Ishikawa (cell line): ENCODE results near the gene SAMD4B.

Experiments used
- EGR1 ChIP-seq: IDR thresholded peaks from 2 replicates; pipeline ENCODE4 v1.6.1; 2012
- EP300 ChIP-seq: IDR thresholded peaks from 2 replicates; pipeline ENCODE4 v1.6.1; 2012; ENCODE audit warnings: borderline replicate concordance
- REST ChIP-seq: IDR thresholded peaks from 2 replicates; pipeline ENCODE4 v1.6.1; 2012; ENCODE audit warnings: low read depth, mild to moderate bottlenecking
- USF1 ChIP-seq: IDR thresholded peaks from 2 replicates; pipeline ENCODE4 v1.6.1; 2012
- YY1 ChIP-seq: IDR thresholded peaks from 2 replicates; pipeline ENCODE4 v1.6.1; 2012; ENCODE audit warnings: low read depth
- ZBTB7A ChIP-seq: IDR thresholded peaks from 2 replicates; pipeline ENCODE4 v1.6.1; 2012; ENCODE audit warnings: low read depth

DNA sequence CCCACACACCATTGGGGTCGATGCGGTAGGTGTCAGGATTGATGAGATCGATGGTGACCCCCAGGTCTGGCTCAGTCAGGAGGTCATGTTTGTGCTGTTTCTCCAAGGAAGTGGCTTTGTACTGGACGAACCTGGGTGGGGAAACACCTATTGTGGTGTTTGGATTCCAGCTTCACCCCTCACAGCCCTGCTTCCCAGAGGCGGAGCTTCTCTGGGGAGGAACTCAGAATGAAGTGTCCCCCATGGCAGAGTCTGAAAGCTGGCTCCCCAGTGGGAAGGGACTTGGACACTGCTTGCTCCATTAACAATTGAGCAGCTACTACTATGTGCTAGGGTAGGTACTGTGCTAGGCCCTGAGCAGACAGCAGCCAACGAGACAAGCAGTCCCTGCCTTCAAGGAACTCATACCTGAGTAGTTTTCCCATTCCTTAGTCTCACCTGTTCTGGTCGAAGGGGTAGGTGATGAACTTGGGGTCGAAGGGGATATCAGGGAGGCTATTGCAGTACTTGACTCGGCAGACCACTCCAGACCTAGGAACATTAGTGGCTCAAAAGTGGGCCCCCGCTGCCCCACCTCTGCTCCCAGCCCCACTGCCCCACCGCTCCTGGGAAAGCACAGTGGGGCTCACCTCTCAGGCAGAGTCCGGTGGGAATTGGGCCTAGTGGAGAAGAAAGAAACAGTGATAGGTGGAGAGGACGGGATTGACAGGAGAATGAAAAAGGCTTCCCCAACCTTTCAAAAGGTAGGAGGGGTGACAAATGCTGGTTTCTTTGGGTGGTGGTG lies 47.6 kb downstream of the SAMD4B start:
- TF ChIP-seq REST (no peak), USF1 (no peak), YY1 (no peak), EGR1 (no peak), EP300 (no peak), ZBTB7A (no peak)
